NCI-H2081 (cell line): ENCODE data around the gene CPXM2.

Experiments
- DNase-seq, 2 experiments: peaks; one replicate each; lab custom pipeline; 2025; lab: John Stamatoyannopoulos, UW

CPXM2 gene

DNA sequence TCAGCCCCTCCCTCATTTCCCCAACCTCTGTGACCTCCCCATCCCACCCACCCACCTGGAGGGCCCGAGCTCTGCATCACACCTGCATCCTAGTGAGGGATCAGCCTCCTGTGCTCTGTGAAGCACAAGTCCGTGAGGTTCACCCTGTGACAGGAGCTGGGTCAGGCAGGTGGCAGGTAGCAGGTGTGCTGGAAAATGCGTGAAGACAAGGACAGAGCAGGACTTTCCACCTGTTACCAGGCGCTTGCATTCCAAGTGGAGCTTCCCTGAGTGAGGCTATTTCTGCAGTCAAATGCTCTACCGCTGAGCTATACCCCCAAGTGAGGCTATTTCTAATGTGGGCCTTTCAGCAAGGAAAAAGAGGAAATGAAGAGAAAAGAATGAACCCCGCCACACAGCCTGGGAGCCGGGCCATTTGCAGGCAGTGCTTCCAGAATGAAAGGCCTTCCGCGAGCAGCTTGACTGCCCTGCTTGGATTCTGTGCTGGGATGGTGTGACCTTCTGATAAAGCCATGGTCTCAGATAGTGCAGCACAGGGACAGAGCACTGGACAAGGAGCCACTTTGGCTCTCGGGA lies 13.3 kb upstream of the CPXM2 start:
- DNase-seq = no peak

DNA sequence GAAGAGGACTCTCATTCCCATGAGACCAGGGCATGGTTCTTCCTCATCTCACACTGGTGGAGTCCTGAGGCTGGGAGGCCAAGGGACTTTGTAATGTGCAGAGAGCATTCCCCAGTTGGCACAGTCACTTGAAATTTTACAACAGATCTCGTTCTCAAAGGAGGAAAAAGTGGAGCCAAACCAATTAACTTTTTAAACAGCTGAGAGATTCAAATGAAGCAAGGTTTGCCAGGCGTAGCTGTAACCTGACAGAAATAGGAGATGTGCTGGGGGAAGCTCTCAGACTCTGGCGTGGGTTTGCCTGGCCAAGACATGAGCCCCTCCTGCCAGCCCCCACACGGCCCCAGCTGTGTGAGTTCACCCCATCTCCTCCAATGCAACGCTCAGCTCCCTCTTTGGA lies 12.0 kb upstream of the CPXM2 start:
- DNase-seq = no peak

DNA sequence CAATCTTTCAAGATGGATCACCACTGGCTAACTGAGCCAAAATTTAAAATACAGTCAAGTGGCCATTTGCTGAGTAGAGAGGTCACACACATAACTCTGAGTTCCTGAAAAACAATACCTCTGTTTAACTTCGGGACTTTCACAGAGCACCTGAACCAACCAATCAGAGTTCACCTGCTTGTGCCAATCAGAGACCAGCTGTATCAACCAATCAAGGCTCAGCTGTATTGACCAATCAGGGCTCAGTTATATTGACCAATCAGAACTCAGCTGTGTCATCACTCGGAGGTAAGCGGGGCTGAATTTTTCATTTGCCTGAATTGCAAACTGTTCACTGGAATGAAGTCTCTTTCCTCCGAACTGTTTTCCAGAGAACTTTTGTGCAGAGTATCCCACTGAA lies 10.0 kb upstream of the CPXM2 start:
- DNase-seq = no peak

DNA sequence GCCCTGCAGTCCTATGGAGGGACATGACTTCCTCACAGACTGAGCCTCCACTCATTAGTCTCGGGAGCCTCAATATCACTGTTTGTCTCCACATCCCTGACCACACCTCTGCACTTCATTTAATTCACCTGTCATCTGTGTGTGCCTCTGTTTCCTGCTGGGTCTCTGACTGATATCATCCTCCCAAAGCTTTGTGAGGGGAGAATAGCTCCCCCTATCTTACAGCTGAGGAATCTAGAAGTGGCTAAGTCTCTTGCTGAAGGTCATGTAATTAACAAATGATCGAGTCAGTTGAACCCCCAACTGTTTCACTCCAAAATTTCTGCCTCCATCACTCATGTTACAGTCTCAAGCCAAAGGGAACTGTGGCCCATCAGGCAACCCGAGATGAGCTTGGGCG lies 5.5 kb upstream of the CPXM2 start:
- DNase-seq = no peak

DNA sequence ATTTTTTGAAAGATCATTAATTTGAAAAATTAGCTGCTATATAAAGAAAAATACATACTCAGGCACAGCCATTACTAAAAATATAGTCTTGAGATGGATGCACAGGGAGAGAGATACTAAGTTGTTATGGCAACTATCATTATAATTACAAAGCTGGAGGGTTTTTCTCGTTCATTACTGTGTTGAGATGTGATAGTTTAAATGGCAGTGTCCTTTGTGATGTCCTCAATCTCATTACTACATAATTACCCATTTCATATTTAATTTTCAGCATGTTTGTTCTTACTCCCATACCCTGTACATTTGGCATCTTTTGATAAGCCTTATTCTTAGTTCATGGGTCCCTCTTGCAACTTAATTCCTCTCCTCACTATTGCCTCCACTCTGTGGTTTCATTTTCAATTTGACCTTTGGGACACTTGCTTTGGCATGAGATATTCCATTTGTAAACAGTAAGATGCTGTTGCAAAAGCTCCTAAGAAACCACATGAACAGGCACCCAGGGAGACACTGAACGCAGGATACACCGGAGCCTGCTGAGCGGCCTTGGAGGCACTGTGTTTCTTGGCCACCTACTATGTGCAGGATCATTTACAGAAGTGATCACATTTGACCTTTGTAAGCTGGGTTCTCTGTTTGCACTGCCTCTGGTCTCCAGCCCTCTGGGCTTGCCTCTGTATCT lies 4.8 kb upstream of the CPXM2 start:
- no peak for DNase-seq

DNA sequence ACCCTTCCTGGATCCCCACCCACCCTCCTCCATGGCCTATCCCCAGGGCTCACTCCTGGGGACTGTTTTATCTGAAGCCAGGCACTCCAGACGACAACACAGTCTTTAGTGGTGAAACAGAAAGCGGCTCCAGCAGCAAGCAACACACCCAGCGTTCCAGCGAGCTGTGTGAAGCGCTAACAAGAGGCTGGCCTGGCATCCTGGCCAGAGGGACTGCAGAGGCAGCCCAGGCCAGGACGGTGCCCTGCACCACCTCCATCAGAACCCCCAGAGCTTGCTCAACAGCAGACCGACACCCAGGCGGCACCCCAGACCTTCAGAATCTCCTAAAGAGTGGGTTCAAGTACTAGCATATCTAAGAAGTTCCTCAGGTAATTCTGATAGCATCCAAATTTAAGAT lies 2.0 kb upstream of the CPXM2 start:
- DNase-seq = no peak

DNA sequence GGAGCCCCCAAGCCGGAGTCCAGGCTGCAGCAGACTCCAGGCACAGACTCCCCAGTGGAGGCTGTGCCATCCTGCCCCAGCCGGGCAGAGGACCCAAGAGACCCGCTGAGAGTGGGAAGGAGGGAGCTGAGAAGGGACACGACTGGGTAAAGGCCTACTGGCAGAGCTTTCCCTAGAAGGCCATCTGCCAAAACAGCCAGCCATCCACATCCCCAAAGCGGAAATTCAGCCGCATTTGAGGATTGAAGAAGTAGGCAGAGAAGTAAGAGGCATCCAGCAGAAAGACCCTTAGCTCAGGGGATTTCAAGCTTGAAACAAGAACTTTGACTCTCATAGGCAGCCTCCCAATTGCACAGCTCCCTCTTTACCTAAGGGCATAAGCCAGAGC lies 857 bp downstream of the CPXM2 start:
- DNase-seq = no peak

DNA sequence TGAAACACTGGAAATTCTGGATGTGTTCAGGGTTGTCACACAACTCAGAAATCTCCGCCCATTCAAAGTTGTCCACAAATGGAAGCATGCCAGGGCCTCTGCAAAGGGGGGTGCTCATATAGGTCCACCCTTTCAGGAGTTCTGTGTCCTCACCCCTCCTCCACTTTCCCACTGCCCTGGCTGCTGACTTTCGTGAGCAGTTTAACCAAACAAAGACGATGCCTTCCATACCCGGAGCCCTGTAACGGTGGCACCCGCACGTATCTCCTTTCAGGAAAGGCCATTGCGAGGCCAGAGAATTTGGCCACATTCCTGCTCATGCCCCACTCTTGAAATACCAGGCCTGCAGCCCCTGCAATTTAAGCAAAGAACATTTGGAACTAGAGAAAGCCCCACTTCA lies 1.4 kb downstream of the CPXM2 start:
- no peak for DNase-seq

DNA sequence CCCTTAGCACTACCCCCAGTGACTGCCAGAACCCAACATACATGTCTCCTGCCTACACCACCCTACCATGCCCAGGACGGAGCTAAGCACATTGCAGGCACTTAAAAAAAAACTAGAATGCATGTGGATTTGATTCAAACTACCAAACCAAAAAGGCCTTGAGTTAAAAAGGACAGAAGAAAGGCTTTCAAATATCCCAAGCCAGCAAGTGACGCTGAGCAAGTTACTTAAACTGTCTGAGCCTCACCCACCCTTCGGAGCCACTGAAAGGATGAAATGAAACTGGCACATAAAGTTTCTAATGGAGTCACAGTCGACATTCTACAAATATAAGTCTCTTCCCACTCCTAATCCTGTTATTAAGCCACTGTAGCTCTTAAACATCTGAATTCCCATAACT lies 1.8 kb downstream of the CPXM2 start:
- DNase-seq = no peak

DNA sequence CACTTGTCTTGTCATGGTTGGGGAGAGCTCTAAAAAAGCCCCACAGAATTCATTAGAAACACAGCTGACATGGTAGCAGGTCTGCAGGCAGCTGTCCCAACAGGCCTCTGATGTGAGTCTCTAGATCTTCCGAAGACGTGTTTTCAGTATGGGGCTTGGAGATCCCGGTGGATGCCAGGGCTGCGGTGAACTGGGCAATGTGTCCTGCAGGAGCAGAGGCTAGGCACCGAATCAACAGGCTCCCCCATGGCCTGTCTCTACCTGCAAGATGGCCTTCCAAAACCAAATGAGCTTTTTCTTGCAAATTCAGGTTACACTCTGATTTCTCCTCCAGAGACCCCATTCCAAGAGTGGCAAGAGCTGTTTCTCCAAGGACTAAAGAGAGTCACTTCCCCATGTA lies 2.9 kb downstream of the CPXM2 start:
- no peak for DNase-seq

DNA sequence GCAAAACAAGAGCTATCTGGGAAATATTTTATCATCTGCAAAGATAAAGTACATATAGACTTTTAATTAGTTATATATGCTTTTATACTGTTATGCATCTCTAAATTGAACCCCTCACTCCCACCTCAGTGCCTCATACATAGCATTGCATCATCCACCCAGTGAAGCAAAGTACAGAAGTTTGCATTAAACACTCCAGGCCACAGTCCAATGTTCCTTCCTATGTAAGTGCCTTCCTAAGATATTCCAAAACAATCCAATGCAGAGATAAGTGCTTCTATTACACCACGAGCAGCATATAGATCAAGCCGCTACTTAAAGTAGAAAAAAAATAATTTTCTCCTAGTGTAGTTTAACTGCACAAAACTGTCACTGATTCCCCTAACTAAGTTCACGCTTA lies 3.4 kb downstream of the CPXM2 start:
- DNase-seq = no peak

DNA sequence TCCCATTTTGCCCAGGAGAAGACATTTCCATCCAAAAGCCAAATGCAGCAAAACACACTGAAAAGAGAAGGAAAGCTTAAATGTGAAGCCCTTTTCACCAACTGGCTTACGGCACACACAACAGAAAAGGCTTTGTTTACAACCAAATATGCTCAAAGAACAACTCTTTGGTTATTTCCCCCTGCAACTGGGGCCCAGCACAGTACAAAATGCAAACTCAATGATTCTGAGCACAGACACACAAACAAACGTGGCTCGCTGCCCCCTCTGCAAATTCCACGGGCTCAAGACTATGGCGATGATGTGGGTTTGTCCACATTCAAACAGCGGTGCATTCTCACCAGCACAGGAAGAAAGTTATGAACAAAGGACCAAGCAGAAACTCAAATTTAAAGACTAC lies 5.3 kb downstream of the CPXM2 start:
- no peak for DNase-seq

DNA sequence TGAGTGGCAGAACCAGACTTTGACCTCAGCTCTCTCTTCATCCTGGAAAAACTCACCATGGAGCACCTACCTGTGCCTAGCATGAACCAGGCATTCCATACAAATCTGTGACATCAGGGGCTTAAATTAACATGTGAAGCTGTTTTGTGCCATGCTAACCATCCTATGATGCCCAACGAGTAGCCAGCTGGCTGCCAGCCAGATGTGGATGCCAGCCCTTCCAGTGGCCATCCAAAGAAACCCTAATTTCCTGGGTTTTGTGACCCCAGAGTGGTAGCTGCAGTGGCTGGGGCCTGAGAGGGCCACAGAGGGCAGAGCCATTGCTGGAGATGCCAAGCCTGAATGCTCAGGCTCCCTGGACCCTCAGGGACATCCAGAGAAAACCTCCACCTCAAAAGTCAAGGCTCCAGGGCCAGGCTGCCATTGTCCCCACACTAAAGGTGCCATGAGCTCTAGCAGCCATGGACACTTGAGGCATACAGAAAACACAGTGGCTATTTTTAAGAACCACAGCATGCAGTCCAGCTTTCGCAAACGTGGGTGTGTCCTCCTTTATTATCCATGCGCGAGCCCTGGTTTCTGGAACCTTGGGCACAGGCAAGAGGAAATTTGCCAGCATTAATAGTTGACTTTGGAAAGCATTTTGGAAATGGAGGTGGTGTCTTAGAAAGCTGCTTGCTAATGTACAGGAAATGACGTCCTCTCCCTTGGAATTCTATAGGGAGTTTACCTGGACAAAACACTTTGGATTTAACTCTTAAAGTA lies 6.0 kb downstream of the CPXM2 start:
- DNase-seq = no peak

DNA sequence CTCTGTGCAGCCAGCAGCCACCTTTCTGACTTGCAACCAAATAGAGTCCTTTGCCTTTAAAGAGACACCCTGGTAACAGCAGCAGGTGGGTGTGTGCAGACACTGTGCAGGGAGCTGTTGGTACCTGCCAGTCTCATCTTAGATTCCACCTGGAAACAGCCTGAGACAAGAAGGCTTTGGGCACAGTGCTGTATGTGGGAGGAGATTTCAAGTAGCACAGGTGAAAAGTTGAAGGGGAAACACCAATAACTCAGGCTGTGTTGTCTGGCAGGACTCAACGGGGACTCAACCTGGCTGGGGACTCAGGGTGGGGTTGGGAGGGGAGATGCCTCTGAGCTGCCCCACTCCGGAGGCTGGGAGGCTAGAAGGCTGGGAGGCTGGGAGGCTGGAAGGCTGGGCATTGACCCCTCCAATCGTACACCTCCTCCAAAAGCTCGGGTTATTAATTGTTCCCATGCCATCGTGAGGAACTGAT lies 6.7 kb downstream of the CPXM2 start:
- DNase-seq = no peak

DNA sequence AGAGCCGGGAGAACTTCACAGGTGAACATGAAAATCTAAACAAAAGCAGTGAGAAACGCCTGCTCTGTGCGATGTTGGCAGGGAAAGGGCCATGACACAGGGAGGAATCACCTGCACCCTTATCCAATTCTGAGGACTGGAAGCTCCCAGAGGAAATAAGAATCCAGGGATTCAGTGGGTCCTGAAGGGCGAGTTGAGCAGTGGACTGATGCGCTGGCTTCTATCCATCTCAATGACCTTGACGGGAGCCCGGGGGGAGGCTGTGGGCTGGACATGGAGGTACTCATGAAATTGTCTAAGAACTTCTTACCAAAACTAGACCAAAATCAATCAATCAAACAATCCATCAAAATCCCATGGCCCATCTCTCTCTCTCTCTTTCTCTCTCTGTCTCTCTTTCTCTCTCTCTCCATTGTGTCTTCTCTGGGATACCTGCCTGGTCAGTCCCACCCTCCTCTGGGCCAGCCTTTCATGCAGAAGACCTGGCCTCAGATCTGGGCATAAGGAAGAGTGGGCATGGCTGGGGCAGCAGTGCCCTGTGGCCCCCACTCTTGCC lies 7.2 kb downstream of the CPXM2 start:
- DNase-seq = no peak

DNA sequence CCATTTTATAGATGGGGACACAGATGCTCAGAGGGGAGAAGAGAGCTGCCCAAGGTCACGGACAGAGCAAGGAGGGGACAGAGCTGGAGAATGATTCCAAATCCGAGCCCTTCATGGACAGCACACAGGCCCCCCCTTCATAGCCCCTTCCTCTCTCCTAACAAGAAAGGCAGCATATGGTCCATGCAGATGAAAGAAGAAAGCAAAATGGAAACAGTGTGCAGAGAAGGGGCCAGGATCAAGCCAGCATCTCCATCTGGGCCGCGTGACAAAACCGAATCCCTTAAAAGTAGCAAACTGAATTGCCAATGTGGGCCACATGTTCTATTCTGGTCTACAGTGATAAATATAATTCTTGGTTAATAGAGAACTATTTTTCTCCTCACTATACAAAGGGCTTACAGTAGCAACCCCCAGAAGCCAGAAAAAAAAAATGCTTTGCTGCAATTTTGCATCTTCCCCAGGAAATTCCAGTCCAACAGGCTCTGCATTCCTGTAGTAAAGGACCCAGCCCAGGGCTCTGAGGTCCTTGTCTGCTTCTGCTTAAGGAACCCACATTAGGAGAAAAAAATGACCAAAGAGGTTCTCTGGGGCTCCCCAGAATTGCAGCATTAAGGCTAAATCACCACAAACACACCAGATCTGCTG lies 7.8 kb downstream of the CPXM2 start:
- DNase-seq = no peak

DNA sequence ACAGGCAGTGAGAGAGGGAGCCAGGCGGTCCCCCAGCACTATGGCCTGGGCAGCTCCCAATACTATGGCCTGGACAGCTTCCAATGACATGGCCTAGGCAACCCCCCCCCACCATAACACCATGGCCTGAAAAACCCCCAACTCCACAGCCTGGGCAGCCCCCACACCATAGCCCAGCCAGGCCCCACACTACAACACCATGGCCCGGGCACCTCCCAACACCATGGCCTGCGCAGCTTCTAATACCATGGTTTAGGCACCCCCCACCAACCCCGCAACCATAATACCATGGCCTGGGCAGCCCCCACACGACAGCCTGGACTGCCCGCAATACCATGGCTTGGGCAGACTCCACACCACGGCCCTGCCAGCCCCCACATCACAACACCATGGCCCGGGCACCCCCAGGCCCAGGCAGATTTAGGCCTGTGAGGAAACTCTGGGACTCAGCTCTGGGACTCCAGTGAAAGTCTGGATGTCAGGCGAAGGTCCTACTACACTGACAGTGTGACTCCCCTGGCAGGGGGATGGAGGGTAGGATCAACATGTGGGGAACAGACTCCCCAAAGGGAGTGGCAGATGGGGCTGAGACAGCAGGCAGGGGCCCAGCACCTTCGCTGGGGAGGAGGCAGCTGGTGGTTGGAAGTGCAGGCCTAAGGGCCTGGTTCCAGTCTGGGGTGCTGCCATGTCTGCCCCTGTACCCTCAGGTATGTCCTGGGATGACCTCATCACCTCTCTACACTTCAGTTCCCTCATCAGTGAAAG lies 8.7 kb downstream of the CPXM2 start:
- no peak for DNase-seq

DNA sequence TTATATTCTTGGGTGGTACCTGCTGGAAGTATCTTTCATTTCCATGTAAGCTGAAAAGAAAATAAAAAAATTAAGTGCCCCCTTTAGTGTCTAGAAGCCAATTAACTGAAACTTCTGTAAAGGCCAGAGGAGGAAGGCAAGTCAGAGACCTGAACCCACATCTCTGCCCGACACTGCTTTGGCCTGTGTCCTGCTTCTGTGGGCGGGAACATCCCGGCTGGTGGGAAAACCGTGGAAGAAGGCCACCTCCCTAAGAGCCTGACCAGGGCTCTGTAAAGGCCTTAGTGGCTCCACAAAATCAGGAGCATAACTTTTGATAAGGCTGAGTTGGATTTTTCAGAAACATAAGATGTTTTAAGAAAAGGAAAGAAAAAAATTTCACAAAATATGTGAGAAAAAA lies 9.4 kb downstream of the CPXM2 start:
- DNase-seq = no peak

DNA sequence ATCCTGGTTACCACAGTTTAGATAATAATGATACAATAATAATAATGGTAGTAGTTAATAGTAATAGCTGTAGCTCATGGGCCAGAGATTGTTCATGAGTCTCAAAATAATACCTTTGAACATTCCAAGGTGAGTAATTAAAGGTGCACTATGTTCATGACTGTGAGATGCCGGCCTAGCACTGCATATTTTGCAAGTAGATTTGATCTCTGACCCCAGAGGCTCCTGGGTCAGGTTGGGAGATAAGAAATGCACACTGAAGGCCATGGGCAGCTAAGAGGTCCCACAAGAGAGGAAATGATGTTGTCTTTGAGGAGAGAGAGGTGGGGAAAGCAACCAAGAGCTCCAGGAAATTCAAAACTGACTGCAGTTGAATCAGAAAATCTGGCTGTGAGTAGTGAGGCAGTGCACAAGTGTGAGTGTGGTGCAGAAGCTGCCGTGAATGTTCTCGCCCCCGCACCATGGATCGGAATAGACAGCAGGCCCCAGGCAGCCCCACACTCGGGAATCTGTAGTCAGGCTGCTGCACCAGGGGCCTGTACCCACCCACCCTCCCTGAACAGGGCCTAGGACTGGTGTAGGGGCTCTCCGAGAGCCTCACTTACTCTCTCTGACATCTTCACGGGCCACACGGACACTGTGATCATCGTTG lies 11.9 kb downstream of the CPXM2 start:
- DNase-seq = no peak

DNA sequence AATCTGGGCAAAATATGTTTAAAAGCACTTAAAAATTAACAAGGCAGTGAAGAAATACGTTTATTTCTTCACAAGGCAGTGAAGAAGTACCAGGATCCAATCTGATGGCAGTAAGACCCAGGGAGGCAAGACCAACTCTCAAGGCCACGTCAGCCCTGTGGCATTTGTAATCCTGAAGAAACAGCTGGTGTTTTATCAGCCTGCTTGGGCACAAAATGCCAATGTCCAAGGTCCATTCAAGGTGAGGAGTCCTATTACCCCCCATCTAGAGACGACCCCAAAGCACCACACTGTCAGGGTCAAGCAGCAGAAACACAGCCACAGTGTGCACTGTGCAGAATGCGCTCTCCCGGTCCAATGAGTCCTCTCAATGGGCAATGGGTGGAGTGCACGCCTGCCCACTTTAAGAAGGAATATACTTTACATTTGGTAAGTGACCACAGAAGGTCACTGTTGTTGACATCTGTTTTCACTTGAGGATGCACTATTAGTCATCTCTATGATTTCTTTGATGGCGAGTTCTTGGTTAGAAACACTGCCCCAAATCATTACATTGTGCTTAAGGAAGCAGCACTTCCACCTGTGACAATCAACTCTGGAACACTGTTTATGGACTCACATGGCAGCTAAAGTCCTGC lies 12.8 kb downstream of the CPXM2 start:
- DNase-seq = no peak

DNA sequence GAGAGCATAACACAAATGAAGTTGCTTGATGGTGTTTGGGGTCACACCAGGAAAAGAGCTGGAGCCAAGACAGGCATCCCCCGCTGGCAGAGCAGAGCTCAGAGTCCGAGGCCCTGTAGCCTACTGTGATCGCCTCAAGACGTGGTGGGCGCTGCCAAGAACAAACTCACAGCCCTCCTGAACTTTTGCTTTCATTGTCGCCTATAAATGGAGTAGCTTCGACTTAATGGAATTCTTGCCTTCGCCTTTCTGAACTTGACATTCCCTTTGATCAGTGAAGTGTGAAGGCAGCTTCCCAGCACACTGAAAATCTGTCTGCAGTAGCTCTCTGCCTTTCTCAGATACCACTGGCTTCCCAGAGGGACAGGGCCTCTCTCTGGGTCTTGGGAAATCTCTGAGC lies 21.3 kb downstream of the CPXM2 start:
- DNase-seq = no peak
